Vagina (tissue), 2 donors: ENCODE measurements around the gene MAP3K20.

Experiments
- POLR2A ChIP-seq, 2 donors: fragments of 450-650 bp; IDR thresholded peaks; one replicate each; pipeline ENCODE4 v1.6.1; 2017; ENCODE audit warnings: antibody characterized with exemption in 2 of 2, mild to moderate bottlenecking in 2 of 2, moderate library complexity in 2 of 2
- POLR2AphosphoS5 ChIP-seq, 2 donors: sonication (generic); formaldehyde crosslinking; IDR thresholded peaks; one replicate each; pipeline ENCODE4 v1.9.0; 2017; ENCODE audit warnings: antibody characterized with exemption in 2 of 2, mild to moderate bottlenecking in 2 of 2, low read depth in 1 of 2; ENCODE audit not compliant: insufficient read depth in 1 of 2
- TF ChIP-seq, protein P1 (sequence below), 3 experiments: fragments of 450-650 bp in 2 of 3; fragments of 200-600 bp in 1 of 3; sonication (generic) in 1 of 3; IDR thresholded peaks; one replicate each; pipeline ENCODE4 v1.5.1; 2017 to 2019; ENCODE audit warnings: antibody characterized with exemption in 3 of 3, mild to moderate bottlenecking in 2 of 3, moderate library complexity in 2 of 3

DNA sequence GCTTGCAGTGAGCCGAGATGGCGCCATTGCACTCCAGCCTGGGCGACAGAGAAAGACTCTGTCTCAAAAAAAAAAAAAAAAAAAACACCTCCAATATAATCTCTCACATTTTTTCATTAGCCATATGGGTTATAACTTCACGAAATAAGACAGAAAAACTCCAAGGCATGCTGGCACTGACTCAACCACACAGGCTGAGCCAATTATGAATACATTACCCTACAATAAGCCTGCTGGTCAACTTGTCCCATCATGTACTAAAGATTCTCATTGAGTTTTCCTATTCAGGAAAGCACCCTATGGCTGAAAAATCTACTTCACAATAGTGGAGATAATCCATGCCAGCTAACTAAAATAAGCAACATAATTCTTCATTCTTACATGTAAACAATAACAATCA is 12.8 kb upstream of the MAP3K20 start:
- TF ChIP-seq, protein P1, sequence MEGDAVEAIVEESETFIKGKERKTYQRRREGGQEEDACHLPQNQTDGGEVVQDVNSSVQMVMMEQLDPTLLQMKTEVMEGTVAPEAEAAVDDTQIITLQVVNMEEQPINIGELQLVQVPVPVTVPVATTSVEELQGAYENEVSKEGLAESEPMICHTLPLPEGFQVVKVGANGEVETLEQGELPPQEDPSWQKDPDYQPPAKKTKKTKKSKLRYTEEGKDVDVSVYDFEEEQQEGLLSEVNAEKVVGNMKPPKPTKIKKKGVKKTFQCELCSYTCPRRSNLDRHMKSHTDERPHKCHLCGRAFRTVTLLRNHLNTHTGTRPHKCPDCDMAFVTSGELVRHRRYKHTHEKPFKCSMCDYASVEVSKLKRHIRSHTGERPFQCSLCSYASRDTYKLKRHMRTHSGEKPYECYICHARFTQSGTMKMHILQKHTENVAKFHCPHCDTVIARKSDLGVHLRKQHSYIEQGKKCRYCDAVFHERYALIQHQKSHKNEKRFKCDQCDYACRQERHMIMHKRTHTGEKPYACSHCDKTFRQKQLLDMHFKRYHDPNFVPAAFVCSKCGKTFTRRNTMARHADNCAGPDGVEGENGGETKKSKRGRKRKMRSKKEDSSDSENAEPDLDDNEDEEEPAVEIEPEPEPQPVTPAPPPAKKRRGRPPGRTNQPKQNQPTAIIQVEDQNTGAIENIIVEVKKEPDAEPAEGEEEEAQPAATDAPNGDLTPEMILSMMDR (IDR thresholded peaks at IDR 0.05) = no peak
- TF ChIP-seq POLR2AphosphoS5 (IDR thresholded peaks at IDR 0.05; ENCODE audit: insufficient read depth in 1 of 2, low read depth in 1 of 2) = no peak
- TF ChIP-seq POLR2A (IDR thresholded peaks at IDR 0.05) = no peak
